WTC11 (cell line): ENCODE data around the gene ASIC1. TPM values are rescaled to one million over a fixed set of nuclear protein-coding genes. Genes with fewer than 3 reads are reported as not detected.

Experiments
- ATAC-seq: fragments of 200-7000 bp; cut with Tn5 transposase; 2 replicates; pipeline ENCODE4 v1.10.0; 2021; ENCODE audit warnings: mild to moderate bottlenecking, moderate library complexity
- CTCF ChIA-PET: fragments of 300-600 bp; sonication (Branson Sonifier 250); formaldehyde crosslinking; loops from one replicate; lab custom pipeline; 2021; ENCODE audit warnings: antibody characterized with exemption; lab: Charles Lee
- POLR2A ChIA-PET: fragments of 350-600 bp; sonication (Branson Sonifier 250); formaldehyde crosslinking; loops from one replicate; lab custom pipeline; 2021; ENCODE audit warnings: antibody characterized with exemption; lab: Charles Lee
- DNase-seq: peaks from one replicate; pipeline ENCODE4 v3.0.0; 2021; ENCODE audit warnings: low spot score
- H3K27ac Mint-ChIP-seq: 2 replicates; pipeline ENCODE4 v1.8.0; 2021; ENCODE audit warnings: mixed read lengths
- H3K27me3 Mint-ChIP-seq: 2 replicates; pipeline ENCODE4 v1.8.0; 2021; ENCODE audit warnings: low read depth, mild to moderate bottlenecking, moderate library complexity, mixed read lengths
- H3K36me3 Mint-ChIP-seq: 2 replicates; pipeline ENCODE4 v1.8.0; 2021; ENCODE audit warnings: mixed read lengths
- H3K4me1 Mint-ChIP-seq: 2 replicates; pipeline ENCODE4 v1.8.0; 2022; ENCODE audit warnings: mixed read lengths
- H3K4me3 Mint-ChIP-seq: 2 replicates; pipeline ENCODE4 v1.8.0; 2021; ENCODE audit warnings: mild to moderate bottlenecking, moderate library complexity, mixed read lengths
- H3K9me3 Mint-ChIP-seq: 2 replicates; pipeline ENCODE4 v1.8.0; 2021; ENCODE audit warnings: mixed read lengths
- CREM ChIP-seq: sonication (generic); formaldehyde crosslinking; IDR thresholded peaks from 2 replicates; pipeline ENCODE4 v1.8.1; 2022; ENCODE audit warnings: mild to moderate bottlenecking, missing genetic modification reagents, moderate library complexity
- FOXK1 ChIP-seq: sonication (generic); formaldehyde crosslinking; IDR thresholded peaks from 2 replicates; pipeline ENCODE4 v1.8.0; 2022; ENCODE audit warnings: mild to moderate bottlenecking, moderate library complexity, missing genetic modification reagents
- FOXP1 ChIP-seq: sonication (generic); formaldehyde crosslinking; IDR thresholded peaks from 2 replicates; pipeline ENCODE4 v1.8.0; 2022; ENCODE audit warnings: missing genetic modification reagents, mild to moderate bottlenecking, moderate library complexity, borderline replicate concordance
- GTF2I ChIP-seq: fragments of 250-450 bp; sonication (Bioruptor Pico); conservative IDR thresholded peaks from 2 replicates; pipeline ENCODE4 v1.4.0; 2021; ENCODE audit warnings: mild to moderate bottlenecking
- IRF2 ChIP-seq: sonication (generic); formaldehyde crosslinking; IDR thresholded peaks from 2 replicates; pipeline ENCODE4 v1.8.0; 2022; ENCODE audit warnings: low read depth, missing genetic modification reagents, borderline replicate concordance
- NR3C1 ChIP-seq: sonication (generic); formaldehyde crosslinking; conservative IDR thresholded peaks from 2 replicates; pipeline ENCODE4 v1.8.1; 2023; ENCODE audit warnings: low read depth, mild to moderate bottlenecking, missing genetic modification reagents
- SOX15 ChIP-seq: fragments of 250-450 bp; sonication (Bioruptor Pico); IDR thresholded peaks from 2 replicates; pipeline ENCODE4 v1.9.0; 2021; ENCODE audit warnings: mild to moderate bottlenecking
- SP1 ChIP-seq: sonication (generic); formaldehyde crosslinking; conservative IDR thresholded peaks from 2 replicates; pipeline ENCODE4 v1.8.1; 2022; ENCODE audit warnings: missing genetic modification reagents
- TEAD4 ChIP-seq: sonication (generic); formaldehyde crosslinking; IDR thresholded peaks from 2 replicates; pipeline ENCODE4 v1.8.0; 2022; ENCODE audit warnings: mild to moderate bottlenecking, missing genetic modification reagents
- TP53 ChIP-seq: sonication (generic); formaldehyde crosslinking; IDR thresholded peaks from 2 replicates; pipeline ENCODE4 v1.8.1; 2023; ENCODE audit warnings: mild to moderate bottlenecking, missing genetic modification reagents
- ZBTB21 ChIP-seq: sonication (generic); formaldehyde crosslinking; IDR thresholded peaks from 2 replicates; pipeline ENCODE4 v1.8.1; 2023; ENCODE audit warnings: mild to moderate bottlenecking, missing genetic modification reagents, borderline replicate concordance
- ZNF263 ChIP-seq: sonication (generic); formaldehyde crosslinking; IDR thresholded peaks from 2 replicates; pipeline ENCODE4 v1.8.1; 2022; ENCODE audit warnings: low read depth, mild to moderate bottlenecking, moderate library complexity, missing genetic modification reagents
- total RNA-seq: library from RNA; stranded (reverse); gene quantifications from 3 replicates; pipeline ENCODE4 v1.2.3, GENCODE V29; 2021
- TF ChIP-seq, protein P1 (sequence below): fragments of 250-450 bp; sonication (Bioruptor Pico); conservative IDR thresholded peaks from 2 replicates; pipeline ENCODE4 v1.9.0; 2021; ENCODE audit warnings: mild to moderate bottlenecking
- TF ChIP-seq, protein P2 (sequence below): sonication (generic); formaldehyde crosslinking; IDR thresholded peaks from 2 replicates; pipeline ENCODE4 v1.8.1; 2023; ENCODE audit warnings: mild to moderate bottlenecking, missing genetic modification reagents, borderline replicate concordance
- TF ChIP-seq, protein P3 (sequence below): sonication (generic); formaldehyde crosslinking; IDR thresholded peaks from 2 replicates; pipeline ENCODE4 v1.8.1; 2022; ENCODE audit warnings: low read depth, mild to moderate bottlenecking, moderate library complexity, missing genetic modification reagents, borderline replicate concordance
- TF ChIP-seq, protein P4 (sequence below): sonication (generic); formaldehyde crosslinking; conservative IDR thresholded peaks from 2 replicates; pipeline ENCODE4 v1.8.1; 2022; ENCODE audit warnings: mild to moderate bottlenecking, missing genetic modification reagents
- TF ChIP-seq, protein P5 (sequence below): fragments of 250-450 bp; sonication (Bioruptor Pico); IDR thresholded peaks from 2 replicates; pipeline ENCODE4 v1.8.0; 2021; ENCODE audit warnings: mild to moderate bottlenecking
- TF ChIP-seq, protein P6 (sequence below): sonication (generic); formaldehyde crosslinking; IDR thresholded peaks from 2 replicates; pipeline ENCODE4 v1.8.1; 2023; ENCODE audit warnings: mild to moderate bottlenecking, missing genetic modification reagents

ASIC1 gene
- total RNA-seq, 1 experiment from 2014 or later = 4.9 TPM

DNA sequence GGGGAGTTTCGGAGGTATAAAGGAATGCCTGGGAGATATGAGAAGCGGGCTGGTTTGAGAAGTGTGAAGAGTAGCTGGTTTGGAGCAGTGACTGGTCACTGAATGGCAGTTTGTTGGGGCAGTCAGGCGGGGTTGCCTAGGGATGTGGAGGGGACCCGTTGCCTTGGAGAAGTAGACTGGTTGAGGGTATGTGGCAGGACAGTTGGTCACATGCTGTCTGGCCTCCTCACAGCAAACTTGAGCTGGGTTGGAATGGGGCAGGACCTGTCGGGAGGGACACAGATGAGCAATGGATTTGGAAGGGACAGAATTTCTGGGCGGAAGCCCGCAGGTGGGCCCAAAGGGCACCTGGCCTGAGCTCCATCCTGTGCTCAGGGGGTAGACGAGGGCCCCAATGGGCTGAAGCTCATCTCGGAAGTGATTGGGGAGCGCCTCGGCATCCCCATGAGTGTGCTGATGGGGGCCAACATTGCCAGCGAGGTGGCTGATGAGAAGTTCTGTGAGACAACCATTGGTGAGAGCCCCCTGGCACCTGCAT lies 48.6 kb downstream of the ASIC1 start:
- CTCF ChIA-PET = interaction anchor here (0.9 kb wide), 1 partner anchor 139 kb away, joined by 3 read pairs; no protein-coding TSS in a partner anchor
- no peak overlapping the region for H3K27ac Mint-ChIP-seq

DNA sequence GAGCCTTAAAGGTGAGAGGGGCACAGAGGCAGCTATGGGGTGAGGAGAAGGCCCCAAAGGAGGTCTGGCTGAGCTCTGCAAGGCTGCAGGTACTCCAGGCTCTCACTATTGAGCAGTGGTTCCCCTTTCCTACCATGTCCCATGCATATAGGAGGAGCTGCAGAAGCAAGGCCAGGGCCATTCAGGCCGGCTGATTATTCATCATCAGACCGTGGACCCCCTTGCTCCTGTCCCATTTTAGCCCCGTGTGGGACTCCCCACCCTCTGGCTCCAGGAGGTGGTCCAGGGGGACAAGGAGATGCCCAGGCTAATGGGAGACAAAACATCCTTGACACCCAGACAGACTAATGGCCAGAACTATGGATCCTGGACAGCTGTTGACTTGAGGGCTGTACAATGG lies 49.5 kb downstream of the ASIC1 start:
- Mint-ChIP-seq H3K36me3 (0 out of 2 replicates have a peak, but pooled peaks cover under 1% of the 10 kb centered on the region), H3K27me3 (no peaks in the 10 kb centered on the region), H3K9me3 (no peaks in the 10 kb centered on the region), H3K4me1 (peaks cover 36% of the 10 kb centered on the region), H3K4me3 (no peak overlapping the region), H3K27ac (no peak overlapping the region)
- ChIA-PET POLR2A (no interaction called here), CTCF (no interaction called here)
- TF ChIP-seq, protein P1, sequence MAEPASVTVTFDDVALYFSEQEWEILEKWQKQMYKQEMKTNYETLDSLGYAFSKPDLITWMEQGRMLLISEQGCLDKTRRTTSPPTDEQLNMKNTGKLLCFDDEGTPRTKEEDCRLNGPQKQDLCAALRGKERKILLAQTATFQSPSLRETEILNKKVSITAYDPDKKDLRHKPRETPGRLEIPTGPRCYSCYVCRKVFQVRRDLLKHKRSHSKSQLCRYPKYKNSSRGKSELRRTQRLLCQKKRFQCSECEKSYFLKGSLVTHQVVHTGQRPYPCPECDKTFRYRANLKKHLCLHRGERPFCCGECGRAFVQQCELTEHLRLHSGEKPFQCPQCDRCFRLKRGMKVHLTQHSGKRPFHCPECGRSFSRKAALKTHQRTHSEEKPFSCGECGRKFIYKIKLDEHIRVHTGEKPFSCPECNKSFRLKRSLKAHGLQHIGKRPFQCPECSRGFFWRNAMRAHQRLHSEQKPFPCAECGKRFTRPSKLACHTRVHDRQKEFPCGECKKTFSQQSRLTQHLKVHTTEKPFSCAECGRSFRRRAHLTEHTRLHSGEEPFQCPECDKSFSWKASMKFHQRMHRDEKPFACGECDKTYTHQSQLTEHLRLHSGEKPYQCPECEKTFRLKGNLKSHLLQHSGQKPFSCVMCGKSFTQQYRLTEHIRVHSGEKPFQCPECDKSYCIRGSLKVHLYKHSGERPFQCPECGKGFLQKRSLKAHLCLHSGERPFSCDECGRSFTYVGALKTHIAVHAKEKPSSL (CRISPR knock-in tag) = no peak
- TF ChIP-seq CREM (CRISPR knock-in tag) = no peak
- TF ChIP-seq FOXP1 (CRISPR knock-in tag) = no peak
- TF ChIP-seq FOXK1 (CRISPR knock-in tag) = no peak
- TF ChIP-seq, protein P2, sequence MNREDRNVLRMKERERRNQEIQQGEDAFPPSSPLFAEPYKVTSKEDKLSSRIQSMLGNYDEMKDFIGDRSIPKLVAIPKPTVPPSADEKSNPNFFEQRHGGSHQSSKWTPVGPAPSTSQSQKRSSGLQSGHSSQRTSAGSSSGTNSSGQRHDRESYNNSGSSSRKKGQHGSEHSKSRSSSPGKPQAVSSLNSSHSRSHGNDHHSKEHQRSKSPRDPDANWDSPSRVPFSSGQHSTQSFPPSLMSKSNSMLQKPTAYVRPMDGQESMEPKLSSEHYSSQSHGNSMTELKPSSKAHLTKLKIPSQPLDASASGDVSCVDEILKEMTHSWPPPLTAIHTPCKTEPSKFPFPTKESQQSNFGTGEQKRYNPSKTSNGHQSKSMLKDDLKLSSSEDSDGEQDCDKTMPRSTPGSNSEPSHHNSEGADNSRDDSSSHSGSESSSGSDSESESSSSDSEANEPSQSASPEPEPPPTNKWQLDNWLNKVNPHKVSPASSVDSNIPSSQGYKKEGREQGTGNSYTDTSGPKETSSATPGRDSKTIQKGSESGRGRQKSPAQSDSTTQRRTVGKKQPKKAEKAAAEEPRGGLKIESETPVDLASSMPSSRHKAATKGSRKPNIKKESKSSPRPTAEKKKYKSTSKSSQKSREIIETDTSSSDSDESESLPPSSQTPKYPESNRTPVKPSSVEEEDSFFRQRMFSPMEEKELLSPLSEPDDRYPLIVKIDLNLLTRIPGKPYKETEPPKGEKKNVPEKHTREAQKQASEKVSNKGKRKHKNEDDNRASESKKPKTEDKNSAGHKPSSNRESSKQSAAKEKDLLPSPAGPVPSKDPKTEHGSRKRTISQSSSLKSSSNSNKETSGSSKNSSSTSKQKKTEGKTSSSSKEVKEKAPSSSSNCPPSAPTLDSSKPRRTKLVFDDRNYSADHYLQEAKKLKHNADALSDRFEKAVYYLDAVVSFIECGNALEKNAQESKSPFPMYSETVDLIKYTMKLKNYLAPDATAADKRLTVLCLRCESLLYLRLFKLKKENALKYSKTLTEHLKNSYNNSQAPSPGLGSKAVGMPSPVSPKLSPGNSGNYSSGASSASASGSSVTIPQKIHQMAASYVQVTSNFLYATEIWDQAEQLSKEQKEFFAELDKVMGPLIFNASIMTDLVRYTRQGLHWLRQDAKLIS (CRISPR knock-in tag) = no peak
- TF ChIP-seq, protein P3, sequence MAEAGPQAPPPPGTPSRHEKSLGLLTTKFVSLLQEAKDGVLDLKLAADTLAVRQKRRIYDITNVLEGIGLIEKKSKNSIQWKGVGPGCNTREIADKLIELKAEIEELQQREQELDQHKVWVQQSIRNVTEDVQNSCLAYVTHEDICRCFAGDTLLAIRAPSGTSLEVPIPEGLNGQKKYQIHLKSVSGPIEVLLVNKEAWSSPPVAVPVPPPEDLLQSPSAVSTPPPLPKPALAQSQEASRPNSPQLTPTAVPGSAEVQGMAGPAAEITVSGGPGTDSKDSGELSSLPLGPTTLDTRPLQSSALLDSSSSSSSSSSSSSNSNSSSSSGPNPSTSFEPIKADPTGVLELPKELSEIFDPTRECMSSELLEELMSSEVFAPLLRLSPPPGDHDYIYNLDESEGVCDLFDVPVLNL = no peak
- no peak for TF ChIP-seq GTF2I (CRISPR knock-in tag)
- no peak for TF ChIP-seq IRF2 (CRISPR knock-in tag)
- no peak for TF ChIP-seq SP1 (CRISPR knock-in tag)
- TF ChIP-seq SOX15 (CRISPR knock-in tag) = no peak
- DNase-seq = no peak
- ATAC-seq = no peak

More for the DNA sequence above, 48.6 kb downstream of the ASIC1 start:
- H3K36me3 Mint-ChIP-seq = peaks cover 6% of the 10 kb centered on the region; the same call in 1 of the 2 replicates
- H3K4me1 Mint-ChIP-seq = peaks cover 38% of the 10 kb centered on the region
- no peaks in the 10 kb centered on the region for H3K27me3 Mint-ChIP-seq
- POLR2A ChIA-PET = no interaction called here
- H3K9me3 Mint-ChIP-seq = no peaks in the 10 kb centered on the region
- no peak for DNase-seq
- TF ChIP-seq, protein P4, sequence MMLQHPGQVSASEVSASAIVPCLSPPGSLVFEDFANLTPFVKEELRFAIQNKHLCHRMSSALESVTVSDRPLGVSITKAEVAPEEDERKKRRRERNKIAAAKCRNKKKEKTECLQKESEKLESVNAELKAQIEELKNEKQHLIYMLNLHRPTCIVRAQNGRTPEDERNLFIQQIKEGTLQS (CRISPR knock-in tag) = no peak
- TF ChIP-seq TP53 (CRISPR knock-in tag) (no peak), ZBTB21 (CRISPR knock-in tag) (no peak), CREM (CRISPR knock-in tag) (no peak), ZNF263 (no peak), TEAD4 (CRISPR knock-in tag) (no peak), NR3C1 (CRISPR knock-in tag) (no peak)
- TF ChIP-seq, protein P5, sequence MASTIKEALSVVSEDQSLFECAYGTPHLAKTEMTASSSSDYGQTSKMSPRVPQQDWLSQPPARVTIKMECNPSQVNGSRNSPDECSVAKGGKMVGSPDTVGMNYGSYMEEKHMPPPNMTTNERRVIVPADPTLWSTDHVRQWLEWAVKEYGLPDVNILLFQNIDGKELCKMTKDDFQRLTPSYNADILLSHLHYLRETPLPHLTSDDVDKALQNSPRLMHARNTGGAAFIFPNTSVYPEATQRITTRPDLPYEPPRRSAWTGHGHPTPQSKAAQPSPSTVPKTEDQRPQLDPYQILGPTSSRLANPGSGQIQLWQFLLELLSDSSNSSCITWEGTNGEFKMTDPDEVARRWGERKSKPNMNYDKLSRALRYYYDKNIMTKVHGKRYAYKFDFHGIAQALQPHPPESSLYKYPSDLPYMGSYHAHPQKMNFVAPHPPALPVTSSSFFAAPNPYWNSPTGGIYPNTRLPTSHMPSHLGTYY (CRISPR knock-in tag) = no peak
- TF ChIP-seq, protein P6, sequence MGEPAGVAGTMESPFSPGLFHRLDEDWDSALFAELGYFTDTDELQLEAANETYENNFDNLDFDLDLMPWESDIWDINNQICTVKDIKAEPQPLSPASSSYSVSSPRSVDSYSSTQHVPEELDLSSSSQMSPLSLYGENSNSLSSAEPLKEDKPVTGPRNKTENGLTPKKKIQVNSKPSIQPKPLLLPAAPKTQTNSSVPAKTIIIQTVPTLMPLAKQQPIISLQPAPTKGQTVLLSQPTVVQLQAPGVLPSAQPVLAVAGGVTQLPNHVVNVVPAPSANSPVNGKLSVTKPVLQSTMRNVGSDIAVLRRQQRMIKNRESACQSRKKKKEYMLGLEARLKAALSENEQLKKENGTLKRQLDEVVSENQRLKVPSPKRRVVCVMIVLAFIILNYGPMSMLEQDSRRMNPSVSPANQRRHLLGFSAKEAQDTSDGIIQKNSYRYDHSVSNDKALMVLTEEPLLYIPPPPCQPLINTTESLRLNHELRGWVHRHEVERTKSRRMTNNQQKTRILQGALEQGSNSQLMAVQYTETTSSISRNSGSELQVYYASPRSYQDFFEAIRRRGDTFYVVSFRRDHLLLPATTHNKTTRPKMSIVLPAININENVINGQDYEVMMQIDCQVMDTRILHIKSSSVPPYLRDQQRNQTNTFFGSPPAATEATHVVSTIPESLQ (CRISPR knock-in tag) = no peak
- H3K4me3 Mint-ChIP-seq = no peak overlapping the region
- no peak for ATAC-seq
